CD4-positive, alpha-beta T cell treated with Interleukin-21 for 1 hour (primary cell): Measurements from ENCODE around the gene EMX2.
"Not testable (repeated sequence)": the region's sequence is repeated elsewhere in the genome, so short reads cannot be mapped to it uniquely, and the experiment has no call there.

ENCODE experiments used
- DNase-seq: peaks from one replicate; pipeline ENCODE4 v3.0.0-alpha.2; 2020

EMX2 gene

GRCh38 chr10:117542706-117543224 is at the start of gene EMX2:
EMX2 (plus strand) TSS chr10:117542746; CDS start chr10:117543268, 522 bp downstream.
- DNase-seq: no peak

GRCh38 chr10:117496031-117496430 is 46.5 kb upstream of the EMX2 start:
- no peak for DNase-seq

- peak; percentile 57 for DNase-seq
Measured at GRCh38 chr10:117496616-117497028, 45.9 kb upstream of the EMX2 start.

- no peak for DNase-seq
Measured at GRCh38 chr10:117497736-117498135, 44.8 kb upstream of the EMX2 start.

DNA sequence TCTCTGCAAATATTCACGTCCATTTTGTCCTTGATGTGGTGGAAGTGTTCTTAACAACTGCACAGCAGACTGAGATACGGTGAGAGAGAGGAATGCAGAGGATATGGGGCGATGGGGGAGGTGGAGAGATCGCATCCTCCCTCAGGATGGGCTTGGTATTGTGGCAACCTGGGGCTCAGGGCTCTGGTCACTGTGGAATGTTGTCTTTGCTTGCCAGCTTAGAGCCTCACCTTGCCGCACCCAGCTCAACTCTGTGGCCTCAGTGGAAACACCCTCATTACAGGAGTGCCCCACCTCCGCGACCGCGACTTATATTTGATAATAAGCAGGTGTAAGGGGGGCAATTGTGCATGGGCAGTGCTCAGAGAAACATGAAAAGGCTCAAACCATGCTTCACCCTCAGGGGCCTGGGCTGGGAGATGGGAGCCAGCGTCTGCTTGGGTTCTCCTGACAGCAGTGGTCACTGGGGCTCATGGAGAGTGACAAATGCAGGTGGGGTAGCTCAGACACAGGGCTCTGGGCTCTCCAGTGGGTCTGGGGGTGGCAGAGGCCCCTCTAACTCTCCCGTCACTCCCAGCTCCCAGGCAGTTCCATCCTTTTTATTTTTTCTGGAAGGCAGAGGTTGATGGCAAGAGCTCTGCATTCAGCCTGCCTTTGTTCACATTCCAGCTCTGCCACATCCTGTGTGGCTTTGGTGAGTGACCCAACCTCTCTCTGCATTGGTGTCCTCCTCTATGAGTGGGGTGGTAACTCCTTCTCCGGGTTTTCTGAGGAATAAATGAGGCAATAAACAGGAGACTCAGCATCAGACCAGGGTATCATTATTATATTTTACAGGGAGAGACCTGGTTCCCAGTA is 43.1 kb upstream of the EMX2 start:
- DNase-seq: no peak

DNA sequence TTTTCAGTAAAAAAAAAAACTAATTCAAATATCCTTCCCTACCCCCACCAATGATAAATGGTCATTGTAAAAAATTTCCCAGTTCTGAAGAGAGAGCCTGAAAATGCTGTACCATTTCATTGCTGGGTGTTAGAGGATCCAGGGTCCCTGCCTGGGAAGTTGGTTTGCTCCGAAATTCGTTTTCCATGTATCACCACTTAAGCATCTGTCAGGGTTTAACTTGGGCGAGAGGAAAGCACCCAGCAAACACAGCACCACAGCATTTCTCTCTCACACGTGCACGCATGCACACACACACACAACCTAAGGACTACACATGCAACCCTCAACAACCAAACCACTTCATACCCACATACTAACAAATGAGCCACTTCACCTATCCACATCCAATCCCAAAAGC is 42.1 kb upstream of the EMX2 start:
- no peak for DNase-seq

DNA sequence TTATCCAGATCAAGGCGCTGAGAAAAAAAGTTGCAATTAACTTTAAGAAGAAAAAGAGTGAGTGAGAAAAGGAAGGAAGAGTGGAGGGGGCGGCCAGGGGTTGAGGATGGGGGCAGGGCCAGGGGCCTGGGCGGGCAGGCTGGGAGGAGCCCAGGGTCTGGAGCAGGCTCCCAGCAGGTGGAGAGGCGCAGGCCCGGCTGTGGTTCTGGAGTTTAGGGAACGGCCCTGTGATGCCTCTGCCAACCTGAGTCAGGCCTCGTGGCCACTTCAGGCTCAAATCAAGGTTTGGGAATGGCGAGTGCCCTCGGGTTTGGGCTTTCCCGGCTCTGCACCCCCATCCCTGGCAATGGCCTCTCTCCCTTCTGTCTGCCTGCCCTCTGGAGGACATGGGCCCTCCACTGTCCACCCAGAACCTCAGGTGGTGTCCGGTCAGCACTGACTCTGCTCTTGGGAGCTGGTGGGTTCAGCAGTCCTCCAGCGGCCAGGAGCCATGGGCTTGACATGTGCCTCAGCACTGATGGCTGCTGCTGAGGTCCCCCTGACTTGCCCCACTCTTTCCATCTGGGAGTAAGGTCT is 41.0 kb upstream of the EMX2 start:
- no peak for DNase-seq

- DNase-seq: no peak
Measured at GRCh38 chr10:117502421-117503243, 39.9 kb upstream of the EMX2 start.

DNA sequence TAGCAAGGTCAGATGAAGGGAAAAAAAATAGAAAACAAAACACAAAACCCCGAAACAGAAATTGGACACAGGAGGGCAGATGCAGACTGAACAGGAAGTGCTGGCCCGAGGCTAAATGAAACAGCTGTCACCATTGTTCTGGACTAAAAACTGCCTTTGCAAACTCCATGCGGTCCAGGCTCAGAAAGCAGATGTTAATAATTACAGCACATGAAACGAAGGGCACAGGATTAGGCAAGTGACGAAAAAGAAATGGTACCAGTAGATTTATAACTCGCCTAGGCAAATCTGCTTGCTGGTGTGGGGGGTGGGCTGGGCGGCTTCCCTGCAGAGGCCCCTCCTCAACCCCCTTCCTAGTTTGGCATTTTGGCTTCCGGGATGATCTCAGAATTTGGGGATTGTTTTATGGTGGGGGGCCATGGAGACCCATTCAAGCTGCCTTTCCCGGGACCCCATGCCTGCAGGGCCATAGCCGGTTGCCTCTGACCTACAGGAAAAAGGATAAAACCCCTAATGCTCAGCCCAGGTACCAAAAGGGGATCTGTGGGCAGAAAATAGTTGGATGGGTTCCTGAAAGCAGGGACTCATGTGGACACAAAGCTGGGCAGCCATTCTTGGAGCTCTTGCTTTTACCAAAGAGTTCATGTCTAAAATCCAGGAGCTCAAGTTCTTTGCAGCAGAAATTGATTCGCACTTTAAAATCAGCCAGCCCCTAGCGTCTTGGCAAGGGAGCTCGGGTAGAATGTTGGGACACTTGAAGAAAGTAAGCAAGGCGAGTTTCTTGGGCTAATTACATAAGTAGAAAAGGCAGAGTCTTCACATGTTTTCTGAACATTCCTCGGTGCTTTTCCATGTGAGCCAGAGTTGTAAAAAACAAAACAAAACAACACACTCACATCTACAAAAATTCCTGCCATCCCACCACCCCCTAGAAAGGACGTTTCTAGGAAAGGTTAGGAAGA is 39.0 kb upstream of the EMX2 start:
- no peak for DNase-seq

GRCh38 chr10:117504562-117504961 is 38.0 kb upstream of the EMX2 start:
- DNase-seq: no peak

- not testable (repeated sequence) for DNase-seq
Measured at GRCh38 chr10:117507081-117507480, 35.5 kb upstream of the EMX2 start.

- no peak for DNase-seq
Measured at GRCh38 chr10:117509573-117509972, 33.0 kb upstream of the EMX2 start.

DNA sequence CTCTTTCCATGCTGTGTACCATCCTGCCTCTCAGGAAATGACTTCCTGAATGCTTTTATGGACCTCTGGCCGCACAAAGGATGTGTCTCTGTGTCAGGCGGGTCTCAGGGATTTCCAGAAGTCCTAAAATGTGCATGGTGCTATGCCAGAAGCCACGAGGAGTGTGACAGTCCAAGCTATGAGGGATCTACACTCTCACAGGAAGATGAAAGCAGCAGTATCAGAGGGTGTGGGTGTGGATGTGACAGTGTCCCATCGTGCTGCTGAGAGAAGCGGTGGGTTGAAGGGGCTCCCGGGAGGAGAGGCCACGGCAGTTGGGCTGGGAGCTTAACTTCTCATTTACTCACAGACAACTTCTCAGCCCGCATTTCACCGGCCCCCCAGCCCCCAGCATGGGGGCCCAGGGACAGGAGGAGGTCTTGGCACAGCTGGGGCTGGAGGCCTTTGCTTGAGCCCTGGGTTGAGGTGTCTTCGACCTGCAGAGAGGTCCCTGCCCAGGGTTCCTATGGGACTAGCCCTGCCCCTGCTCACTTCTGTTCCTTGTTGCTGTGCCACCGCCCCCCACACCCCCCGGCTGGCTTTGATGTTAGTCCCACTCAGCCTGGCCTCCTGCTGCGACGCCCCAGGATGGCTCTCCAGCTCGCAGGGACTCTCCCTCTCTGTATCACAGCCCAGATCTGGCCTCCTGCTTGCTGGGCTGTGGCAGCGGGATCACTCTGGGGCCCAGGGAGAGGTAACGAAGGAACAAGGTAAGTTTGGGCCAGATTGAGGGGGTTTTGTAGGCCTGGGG is 30.8 kb upstream of the EMX2 start:
- DNase-seq: no peak

DNA sequence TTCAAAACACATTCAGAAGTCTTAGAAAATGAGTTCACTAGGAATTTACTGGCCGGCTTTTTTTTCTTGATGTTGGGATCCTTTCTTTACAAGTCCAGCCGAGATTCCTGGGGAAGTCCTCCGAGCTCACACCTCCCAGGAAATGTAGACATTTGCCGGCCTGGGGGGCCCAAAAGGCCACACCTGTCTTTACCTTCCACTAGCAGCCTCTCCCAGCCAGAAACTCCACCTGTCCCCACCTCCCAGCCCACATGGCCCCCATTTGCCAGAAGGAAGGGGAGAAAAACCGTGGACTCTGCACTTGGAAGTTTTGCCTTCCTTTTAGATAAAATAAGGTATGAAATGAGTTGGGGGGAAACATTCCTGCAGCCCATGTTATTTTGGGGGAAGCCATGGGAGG is 27.6 kb upstream of the EMX2 start:
- no peak for DNase-seq

DNA sequence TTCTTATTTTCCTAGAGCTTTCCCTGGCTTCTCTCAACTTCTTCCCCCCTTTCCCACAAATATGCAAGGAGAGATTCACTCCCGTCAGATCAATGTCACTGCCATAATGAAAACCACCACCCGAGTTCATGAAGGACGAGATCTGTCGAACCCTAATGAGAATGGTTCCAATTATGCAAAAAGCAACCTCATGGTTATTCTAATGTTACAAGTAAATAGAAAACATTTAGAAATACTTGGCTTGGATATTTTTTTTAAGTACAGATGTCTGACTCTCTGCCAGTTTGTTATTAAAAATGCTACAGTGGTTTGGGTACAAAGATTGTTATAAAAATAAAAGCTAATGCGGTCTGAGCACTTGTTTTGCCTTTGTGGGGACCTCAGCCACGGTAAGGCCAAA is 25.9 kb upstream of the EMX2 start:
- no peak for DNase-seq

DNA sequence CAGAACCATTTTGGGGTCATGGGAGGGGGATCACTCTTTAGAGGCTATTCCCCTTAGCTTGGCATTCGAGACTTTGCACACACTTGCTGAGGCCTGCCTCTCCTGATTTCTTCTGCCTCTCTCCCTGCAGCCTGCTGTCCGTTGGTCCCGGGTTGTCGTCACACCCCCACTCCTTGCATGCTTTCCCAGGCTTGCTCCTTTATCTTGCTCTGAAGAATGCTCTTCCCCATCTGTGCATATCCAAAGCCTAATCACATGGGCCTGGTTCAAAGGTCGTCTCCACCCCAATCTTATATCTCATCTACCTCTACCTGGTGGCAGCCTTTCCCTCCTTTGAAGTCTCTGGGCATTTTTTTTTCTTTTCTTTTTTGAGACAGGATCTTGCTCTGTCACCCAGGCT is 24.3 kb upstream of the EMX2 start:
- no peak for DNase-seq

- no peak for DNase-seq
Measured at GRCh38 chr10:117519286-117519685, 23.3 kb upstream of the EMX2 start.

DNA sequence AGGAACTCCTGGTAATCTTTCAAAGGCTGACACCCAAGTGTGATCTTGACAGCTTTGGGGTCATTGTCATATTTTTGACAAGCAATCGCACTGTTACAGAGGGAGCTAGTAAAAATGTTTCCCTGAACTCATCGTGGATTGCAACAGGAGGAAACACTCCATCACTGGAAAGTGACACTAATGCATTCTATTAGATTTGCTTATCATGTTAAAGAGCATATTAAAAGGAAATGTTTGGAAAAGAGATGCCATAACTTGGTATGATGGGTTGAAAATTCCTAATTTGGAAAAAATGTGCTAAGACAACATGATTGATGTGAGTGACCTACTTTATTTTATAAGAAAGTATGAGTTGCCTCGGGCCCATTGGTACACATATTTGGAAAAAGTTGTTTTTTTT is 22.7 kb upstream of the EMX2 start:
- DNase-seq: no peak

DNA sequence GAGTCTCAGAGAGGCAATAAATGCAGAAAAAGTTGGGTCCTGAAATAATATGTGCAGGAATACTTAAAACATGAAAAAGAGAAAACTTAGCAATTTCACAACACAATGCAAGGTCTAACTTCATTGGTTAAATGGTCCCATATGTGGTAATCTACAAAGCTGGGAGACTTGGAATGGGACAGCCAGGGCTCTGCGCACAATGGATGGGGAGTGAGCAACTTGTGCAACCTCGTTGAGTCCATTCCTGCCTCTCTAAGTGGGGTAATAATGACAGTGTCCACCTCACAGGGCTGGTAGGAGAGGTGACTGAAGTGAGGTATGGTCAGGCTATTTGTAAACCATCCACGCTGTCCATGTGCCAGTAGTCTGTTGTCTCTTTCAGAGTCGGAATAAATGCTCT is 11.8 kb upstream of the EMX2 start:
- DNase-seq: no peak

DNA sequence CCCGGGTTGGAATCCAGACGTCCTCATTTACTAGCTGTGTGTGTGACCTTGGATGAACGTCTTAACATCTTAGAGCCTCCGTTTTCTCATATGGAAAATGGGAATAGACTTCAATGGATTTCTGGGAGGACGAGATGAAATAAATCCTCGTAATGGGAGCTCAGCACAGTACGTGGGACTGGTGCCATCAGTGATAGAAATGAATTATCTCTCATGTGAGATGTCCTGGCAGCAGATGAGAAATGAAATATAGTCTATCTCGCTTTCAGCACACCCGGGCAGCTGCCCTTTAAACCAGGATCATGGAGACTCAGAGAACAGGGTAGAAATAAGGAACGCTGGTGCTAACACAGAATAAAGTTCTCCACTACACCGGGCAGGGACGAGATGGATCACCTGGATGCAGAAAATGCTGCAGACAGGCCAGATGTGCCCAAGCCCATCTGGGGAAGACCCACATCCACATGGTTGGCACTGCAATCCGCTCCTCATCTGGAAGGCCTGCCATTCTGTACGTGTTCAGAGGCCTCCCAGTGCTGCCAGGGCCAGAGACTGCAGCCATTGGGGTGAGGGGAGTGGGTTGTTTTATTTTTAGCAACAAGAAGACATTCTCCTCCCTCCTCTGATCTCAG is 11.1 kb upstream of the EMX2 start:
- DNase-seq: no peak

- DNase-seq: no peak
Measured at GRCh38 chr10:117532003-117532385, 10.6 kb upstream of the EMX2 start.
